ENCODE results near the gene KRT73. TPM values are rescaled to one million over a fixed set of nuclear protein-coding genes. Genes with fewer than 3 reads are reported as not detected.

The KRT73 gene
- total and polyA plus RNA-seq, 2 of the 8 experiments (the other 6 are each of a cell fraction or from before 2014, with no cell fraction given) = not detected

DNA sequence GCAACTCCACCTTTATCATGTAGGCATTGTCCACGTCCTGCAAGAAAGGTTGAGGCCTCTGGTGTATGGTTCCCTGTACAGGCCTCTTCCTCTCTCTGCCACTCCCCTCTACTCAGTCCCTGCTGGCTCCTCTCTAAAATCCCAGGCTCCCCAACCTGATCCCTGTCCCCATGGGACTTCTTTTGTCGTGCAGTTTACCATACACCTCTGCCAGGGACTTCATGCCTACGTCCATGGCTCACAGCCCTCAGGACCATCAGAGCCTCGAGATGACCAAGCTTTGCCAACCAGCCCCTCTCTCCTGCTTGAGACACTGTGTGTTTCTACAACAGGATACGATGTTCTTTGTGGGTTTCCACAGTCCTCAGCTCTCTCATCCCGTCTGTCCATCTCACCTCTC, 30.7 kb upstream of the KRT73 start (continued):
- TF ChIP-seq, protein P1, sequence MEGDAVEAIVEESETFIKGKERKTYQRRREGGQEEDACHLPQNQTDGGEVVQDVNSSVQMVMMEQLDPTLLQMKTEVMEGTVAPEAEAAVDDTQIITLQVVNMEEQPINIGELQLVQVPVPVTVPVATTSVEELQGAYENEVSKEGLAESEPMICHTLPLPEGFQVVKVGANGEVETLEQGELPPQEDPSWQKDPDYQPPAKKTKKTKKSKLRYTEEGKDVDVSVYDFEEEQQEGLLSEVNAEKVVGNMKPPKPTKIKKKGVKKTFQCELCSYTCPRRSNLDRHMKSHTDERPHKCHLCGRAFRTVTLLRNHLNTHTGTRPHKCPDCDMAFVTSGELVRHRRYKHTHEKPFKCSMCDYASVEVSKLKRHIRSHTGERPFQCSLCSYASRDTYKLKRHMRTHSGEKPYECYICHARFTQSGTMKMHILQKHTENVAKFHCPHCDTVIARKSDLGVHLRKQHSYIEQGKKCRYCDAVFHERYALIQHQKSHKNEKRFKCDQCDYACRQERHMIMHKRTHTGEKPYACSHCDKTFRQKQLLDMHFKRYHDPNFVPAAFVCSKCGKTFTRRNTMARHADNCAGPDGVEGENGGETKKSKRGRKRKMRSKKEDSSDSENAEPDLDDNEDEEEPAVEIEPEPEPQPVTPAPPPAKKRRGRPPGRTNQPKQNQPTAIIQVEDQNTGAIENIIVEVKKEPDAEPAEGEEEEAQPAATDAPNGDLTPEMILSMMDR (IDR thresholded peaks at IDR 0.05; ENCODE audit: control extremely low read depth in 1 of 3, insufficient read depth in 1 of 3, low read depth in 1 of 3, low read length in 3 of 3) = no peak
- TF ChIP-seq TBP (IDR thresholded peaks at IDR 0.05; ENCODE audit: low read depth, low read length) = no peak
- TF ChIP-seq, protein P2, sequence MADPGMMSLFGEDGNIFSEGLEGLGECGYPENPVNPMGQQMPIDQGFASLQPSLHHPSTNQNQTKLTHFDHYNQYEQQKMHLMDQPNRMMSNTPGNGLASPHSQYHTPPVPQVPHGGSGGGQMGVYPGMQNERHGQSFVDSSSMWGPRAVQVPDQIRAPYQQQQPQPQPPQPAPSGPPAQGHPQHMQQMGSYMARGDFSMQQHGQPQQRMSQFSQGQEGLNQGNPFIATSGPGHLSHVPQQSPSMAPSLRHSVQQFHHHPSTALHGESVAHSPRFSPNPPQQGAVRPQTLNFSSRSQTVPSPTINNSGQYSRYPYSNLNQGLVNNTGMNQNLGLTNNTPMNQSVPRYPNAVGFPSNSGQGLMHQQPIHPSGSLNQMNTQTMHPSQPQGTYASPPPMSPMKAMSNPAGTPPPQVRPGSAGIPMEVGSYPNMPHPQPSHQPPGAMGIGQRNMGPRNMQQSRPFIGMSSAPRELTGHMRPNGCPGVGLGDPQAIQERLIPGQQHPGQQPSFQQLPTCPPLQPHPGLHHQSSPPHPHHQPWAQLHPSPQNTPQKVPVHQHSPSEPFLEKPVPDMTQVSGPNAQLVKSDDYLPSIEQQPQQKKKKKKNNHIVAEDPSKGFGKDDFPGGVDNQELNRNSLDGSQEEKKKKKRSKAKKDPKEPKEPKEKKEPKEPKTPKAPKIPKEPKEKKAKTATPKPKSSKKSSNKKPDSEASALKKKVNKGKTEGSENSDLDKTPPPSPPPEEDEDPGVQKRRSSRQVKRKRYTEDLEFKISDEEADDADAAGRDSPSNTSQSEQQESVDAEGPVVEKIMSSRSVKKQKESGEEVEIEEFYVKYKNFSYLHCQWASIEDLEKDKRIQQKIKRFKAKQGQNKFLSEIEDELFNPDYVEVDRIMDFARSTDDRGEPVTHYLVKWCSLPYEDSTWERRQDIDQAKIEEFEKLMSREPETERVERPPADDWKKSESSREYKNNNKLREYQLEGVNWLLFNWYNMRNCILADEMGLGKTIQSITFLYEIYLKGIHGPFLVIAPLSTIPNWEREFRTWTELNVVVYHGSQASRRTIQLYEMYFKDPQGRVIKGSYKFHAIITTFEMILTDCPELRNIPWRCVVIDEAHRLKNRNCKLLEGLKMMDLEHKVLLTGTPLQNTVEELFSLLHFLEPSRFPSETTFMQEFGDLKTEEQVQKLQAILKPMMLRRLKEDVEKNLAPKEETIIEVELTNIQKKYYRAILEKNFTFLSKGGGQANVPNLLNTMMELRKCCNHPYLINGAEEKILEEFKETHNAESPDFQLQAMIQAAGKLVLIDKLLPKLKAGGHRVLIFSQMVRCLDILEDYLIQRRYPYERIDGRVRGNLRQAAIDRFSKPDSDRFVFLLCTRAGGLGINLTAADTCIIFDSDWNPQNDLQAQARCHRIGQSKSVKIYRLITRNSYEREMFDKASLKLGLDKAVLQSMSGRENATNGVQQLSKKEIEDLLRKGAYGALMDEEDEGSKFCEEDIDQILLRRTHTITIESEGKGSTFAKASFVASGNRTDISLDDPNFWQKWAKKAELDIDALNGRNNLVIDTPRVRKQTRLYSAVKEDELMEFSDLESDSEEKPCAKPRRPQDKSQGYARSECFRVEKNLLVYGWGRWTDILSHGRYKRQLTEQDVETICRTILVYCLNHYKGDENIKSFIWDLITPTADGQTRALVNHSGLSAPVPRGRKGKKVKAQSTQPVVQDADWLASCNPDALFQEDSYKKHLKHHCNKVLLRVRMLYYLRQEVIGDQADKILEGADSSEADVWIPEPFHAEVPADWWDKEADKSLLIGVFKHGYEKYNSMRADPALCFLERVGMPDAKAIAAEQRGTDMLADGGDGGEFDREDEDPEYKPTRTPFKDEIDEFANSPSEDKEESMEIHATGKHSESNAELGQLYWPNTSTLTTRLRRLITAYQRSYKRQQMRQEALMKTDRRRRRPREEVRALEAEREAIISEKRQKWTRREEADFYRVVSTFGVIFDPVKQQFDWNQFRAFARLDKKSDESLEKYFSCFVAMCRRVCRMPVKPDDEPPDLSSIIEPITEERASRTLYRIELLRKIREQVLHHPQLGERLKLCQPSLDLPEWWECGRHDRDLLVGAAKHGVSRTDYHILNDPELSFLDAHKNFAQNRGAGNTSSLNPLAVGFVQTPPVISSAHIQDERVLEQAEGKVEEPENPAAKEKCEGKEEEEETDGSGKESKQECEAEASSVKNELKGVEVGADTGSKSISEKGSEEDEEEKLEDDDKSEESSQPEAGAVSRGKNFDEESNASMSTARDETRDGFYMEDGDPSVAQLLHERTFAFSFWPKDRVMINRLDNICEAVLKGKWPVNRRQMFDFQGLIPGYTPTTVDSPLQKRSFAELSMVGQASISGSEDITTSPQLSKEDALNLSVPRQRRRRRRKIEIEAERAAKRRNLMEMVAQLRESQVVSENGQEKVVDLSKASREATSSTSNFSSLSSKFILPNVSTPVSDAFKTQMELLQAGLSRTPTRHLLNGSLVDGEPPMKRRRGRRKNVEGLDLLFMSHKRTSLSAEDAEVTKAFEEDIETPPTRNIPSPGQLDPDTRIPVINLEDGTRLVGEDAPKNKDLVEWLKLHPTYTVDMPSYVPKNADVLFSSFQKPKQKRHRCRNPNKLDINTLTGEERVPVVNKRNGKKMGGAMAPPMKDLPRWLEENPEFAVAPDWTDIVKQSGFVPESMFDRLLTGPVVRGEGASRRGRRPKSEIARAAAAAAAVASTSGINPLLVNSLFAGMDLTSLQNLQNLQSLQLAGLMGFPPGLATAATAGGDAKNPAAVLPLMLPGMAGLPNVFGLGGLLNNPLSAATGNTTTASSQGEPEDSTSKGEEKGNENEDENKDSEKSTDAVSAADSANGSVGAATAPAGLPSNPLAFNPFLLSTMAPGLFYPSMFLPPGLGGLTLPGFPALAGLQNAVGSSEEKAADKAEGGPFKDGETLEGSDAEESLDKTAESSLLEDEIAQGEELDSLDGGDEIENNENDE (IDR thresholded peaks at IDR 0.05; ENCODE audit: insufficient replicate concordance, low read length) = no peak

Data from H1 (cell line).